GM12878 (cell line): ENCODE results near the gene GPC6. TPM values are rescaled to one million over a fixed set of nuclear protein-coding genes. Genes with fewer than 3 reads are reported as not detected.

Experiments
- ATAC-seq: fragments of 200-7000 bp; cut with Tn5 transposase; 3 replicates; pipeline ENCODE4 v1.9.1; 2020; ENCODE audit warnings: mild to moderate bottlenecking, moderate library complexity
- BruUV-seq: library from RNA; stranded (reverse); fragments of 400-500 nt; replicated peaks from 2 replicates; lab custom pipeline; 2021; lab: Mats Ljungman, UMichigan
- CTCF ChIA-PET: fragments of 300-600 bp; sonication (Branson Sonifier 250); formaldehyde crosslinking; extraction: SDS; loops from one replicate; lab custom pipeline; 2021; ENCODE audit warnings: inconsistent platforms; lab: Yijun Ruan, JAX
- POLR2A ChIA-PET: fragments of 350-600 bp; formaldehyde crosslinking; extraction: SDS; loops from one replicate; lab custom pipeline; 2021; ENCODE audit warnings: inconsistent platforms; lab: Charles Lee
- RAD21 ChIA-PET: fragments of 300-600 bp; sonication (Branson Sonifier 250); formaldehyde crosslinking; loops from one replicate; lab custom pipeline; 2023; ENCODE audit warnings: antibody characterized with exemption; ENCODE audit not compliant: unreplicated experiment; lab: Charles Lee
- SMC1A ChIA-PET: fragments of 300-600 bp; sonication (Branson Sonifier 250); formaldehyde crosslinking; loops from one replicate; lab custom pipeline; 2023; ENCODE audit not compliant: unreplicated experiment, uncharacterized antibody; lab: Charles Lee
- DNase-seq: peaks from one replicate; pipeline ENCODE4 v3.0.0-alpha.2; 2011; ENCODE audit warnings: low read depth, low spot score
- FAIRE-seq: peaks from 3 replicates; lab custom pipeline; 2011; peaks lifted over from hg19 to GRCh38; lab: Jason Lieb, UNC
- H2AFZ ChIP-seq: 2 replicates; pipeline ENCODE4 v1.6.0; 2011; ENCODE audit warnings: low read depth, low read length, control low read depth; ENCODE audit not compliant: control insufficient read depth
- H3K27ac ChIP-seq: 2 replicates; pipeline ENCODE4 v1.5.1; 2011; ENCODE audit warnings: control low read depth; ENCODE audit not compliant: control insufficient read depth, insufficient read depth
- H3K27me3 ChIP-seq, 2 experiments: replicated peaks in 1 of 2; 2 replicates each; pipeline versions ENCODE4 v1.6.0 to v1.6.1; 2011; ENCODE audit warnings: low read length in 1 of 2; ENCODE audit not compliant: control insufficient read depth in 2 of 2, insufficient read depth in 2 of 2
- H3K36me3 ChIP-seq, 2 experiments: 2 replicates each; pipeline ENCODE4 v1.5.1; 2011; ENCODE audit warnings: low read length in 1 of 2; ENCODE audit not compliant: control insufficient read depth in 2 of 2, insufficient read depth in 2 of 2
- H3K4me1 ChIP-seq: 2 replicates; pipeline ENCODE4 v1.6.1; 2011; ENCODE audit warnings: mild to moderate bottlenecking, low read length, moderate library complexity, mixed read lengths; ENCODE audit not compliant: control insufficient read depth, insufficient read depth
- H3K4me2 ChIP-seq: 2 replicates; pipeline ENCODE4 v1.6.0; 2011; ENCODE audit warnings: control low read depth; ENCODE audit not compliant: control insufficient read depth, insufficient read depth
- H3K4me3 ChIP-seq: fragments of 200-600 bp; sonication (generic); 2 replicates; pipeline ENCODE4 v1.5.1; 2016
- H3K79me2 ChIP-seq: 2 replicates; pipeline ENCODE4 v1.6.0; 2011; ENCODE audit warnings: low read length; ENCODE audit not compliant: control insufficient read depth, insufficient read depth
- H3K9ac ChIP-seq: 2 replicates; pipeline ENCODE4 v1.8.0; 2011; ENCODE audit warnings: low read length, control low read depth, mixed read lengths; ENCODE audit not compliant: control insufficient read depth, insufficient read depth
- H3K9me3 ChIP-seq: replicated peaks from 3 replicates; pipeline ENCODE4 v1.5.1; 2011; ENCODE audit warnings: mild to moderate bottlenecking, low read length; ENCODE audit not compliant: control insufficient read depth, insufficient read depth
- H4K20me1 ChIP-seq: 2 replicates; pipeline ENCODE4 v1.6.0; 2011; ENCODE audit not compliant: control insufficient read depth, insufficient read depth
- CBX3 ChIP-seq: fragments of 200-600 bp; sonication (generic); IDR thresholded peaks from 2 replicates; pipeline ENCODE4 v1.6.1; 2016; ENCODE audit warnings: low read depth, borderline replicate concordance
- EZH2 ChIP-seq: IDR thresholded peaks from 2 replicates; pipeline ENCODE4 v1.6.1; 2012; ENCODE audit warnings: low read depth, mild to moderate bottlenecking, control low read depth, inconsistent platforms, low read length, borderline replicate concordance; ENCODE audit not compliant: control insufficient read depth
- GABPA ChIP-seq: IDR thresholded peaks from 2 replicates; pipeline ENCODE4 v1.6.1; 2014; ENCODE audit warnings: antibody characterized with exemption, low read depth, mild to moderate bottlenecking, inconsistent platforms
- HCFC1 ChIP-seq: fragments of 150-350 bp; IDR thresholded peaks from 2 replicates; pipeline ENCODE4 v1.6.1; 2014; ENCODE audit warnings: low read length
- KLF5 ChIP-seq: fragments of 450-650 bp; IDR thresholded peaks from 2 replicates; pipeline ENCODE4 v1.6.1; 2014; ENCODE audit warnings: mild to moderate bottlenecking; ENCODE audit not compliant: partially characterized antibody
- NFXL1 ChIP-seq: fragments of 450-650 bp; IDR thresholded peaks from 2 replicates; pipeline ENCODE4 v1.6.1; 2017; ENCODE audit warnings: antibody characterized with exemption, mild to moderate bottlenecking, borderline replicate concordance
- PML ChIP-seq: IDR thresholded peaks from 2 replicates; pipeline ENCODE4 v1.6.1; 2012; ENCODE audit warnings: low read length, inconsistent platforms
- SP1 ChIP-seq: IDR thresholded peaks from one replicate; pipeline ENCODE4 v1.6.1; 2011; ENCODE audit warnings: low read depth, low read length
- in situ Hi-C: fragments of 300-500 bp; cut with MboI; formaldehyde crosslinking; loops from 9 replicates; pipeline ENCODE4 v1.14.3; 2018; ENCODE audit warnings: mixed read lengths
- intact Hi-C: fragments of 100-400 bp; cut with micrococcal nuclease; formaldehyde crosslinking; loops from one replicate; pipeline ENCODE4 v1.14.2; 2022; ENCODE audit not compliant: unreplicated experiment
- polyA plus RNA-seq, 11 experiments: library from polyadenylated mRNA; depleted of rRNA in 4 of 11; unstranded in 6 of 11; stranded (reverse) in 5 of 11; fragments of >200 nt; fragmentation: Nextera tagmentation in 4 of 11; fragmentation: Illumina TruSeq in 1 of 11; extraction: Ambion mirVana in 4 of 11; extraction: Trizol in 1 of 11; gene quantifications; 1 replicate in 1 of 11; 2 replicates in 10 of 11; pipeline versions ENCODE4 v1.2.1 to v1.2.3, GENCODE V29; 2011 to 2016; ENCODE audit warnings: inconsistent platforms in 2 of 11, missing spikeins in 2 of 11, low read depth in 1 of 11
- total RNA-seq, 4 experiments: library from RNA; depleted of rRNA in 3 of 4; stranded (reverse); fragments of >200 nt in 3 of 4; fragmentation: Illumina TruSeq in 1 of 4; extraction: Trizol in 1 of 4; gene quantifications; 2 replicates each; pipeline versions ENCODE4 v1.2.1 to v1.2.3, GENCODE V29; 2013 to 2021
- TF ChIP-seq, protein P1 (sequence below): fragments of 450-650 bp; IDR thresholded peaks from 2 replicates; pipeline ENCODE4 v1.6.1; 2018; ENCODE audit warnings: borderline replicate concordance, mild to moderate bottlenecking; ENCODE audit not compliant: partially characterized antibody
- TF ChIP-seq, protein P2 (sequence below): fragments of 450-650 bp; formaldehyde crosslinking; IDR thresholded peaks from 2 replicates; pipeline ENCODE4 v1.5.0; 2022; ENCODE audit warnings: mild to moderate bottlenecking, missing genetic modification characterization
- TF ChIP-seq, protein P3 (sequence below): fragments of 450-650 bp; IDR thresholded peaks from 2 replicates; pipeline ENCODE4 v1.6.1; 2017; ENCODE audit warnings: low read depth, mild to moderate bottlenecking, moderate library complexity

Gene GPC6
- total and polyA plus RNA-seq, 10 of the 15 experiments (the other 5 are each of a cell fraction or from before 2014, with no cell fraction given) = 0.03 to 0.04 (median 0.03) TPM; not detected in 7

DNA sequence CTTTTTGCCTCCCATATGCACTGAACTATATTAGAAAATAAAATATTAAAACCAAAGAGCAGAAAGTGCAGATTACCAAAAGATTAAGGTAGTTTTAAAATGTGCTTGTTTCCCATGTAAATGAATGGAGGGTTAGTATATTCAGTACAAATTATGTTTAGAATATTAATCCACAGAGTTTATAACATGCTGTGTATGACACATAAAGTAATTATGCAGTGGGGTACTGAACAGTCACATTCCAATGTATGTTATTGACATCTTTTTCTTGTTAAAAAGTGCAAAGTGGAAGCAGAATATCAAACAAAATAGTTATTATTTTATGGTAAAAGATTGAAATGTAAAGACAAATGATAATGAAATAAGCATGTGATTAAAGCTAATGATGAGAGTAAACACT is 79.3 kb downstream of the GPC6 start (continued):
- TF ChIP-seq CBX3 = no peak
- TF ChIP-seq, protein P1, sequence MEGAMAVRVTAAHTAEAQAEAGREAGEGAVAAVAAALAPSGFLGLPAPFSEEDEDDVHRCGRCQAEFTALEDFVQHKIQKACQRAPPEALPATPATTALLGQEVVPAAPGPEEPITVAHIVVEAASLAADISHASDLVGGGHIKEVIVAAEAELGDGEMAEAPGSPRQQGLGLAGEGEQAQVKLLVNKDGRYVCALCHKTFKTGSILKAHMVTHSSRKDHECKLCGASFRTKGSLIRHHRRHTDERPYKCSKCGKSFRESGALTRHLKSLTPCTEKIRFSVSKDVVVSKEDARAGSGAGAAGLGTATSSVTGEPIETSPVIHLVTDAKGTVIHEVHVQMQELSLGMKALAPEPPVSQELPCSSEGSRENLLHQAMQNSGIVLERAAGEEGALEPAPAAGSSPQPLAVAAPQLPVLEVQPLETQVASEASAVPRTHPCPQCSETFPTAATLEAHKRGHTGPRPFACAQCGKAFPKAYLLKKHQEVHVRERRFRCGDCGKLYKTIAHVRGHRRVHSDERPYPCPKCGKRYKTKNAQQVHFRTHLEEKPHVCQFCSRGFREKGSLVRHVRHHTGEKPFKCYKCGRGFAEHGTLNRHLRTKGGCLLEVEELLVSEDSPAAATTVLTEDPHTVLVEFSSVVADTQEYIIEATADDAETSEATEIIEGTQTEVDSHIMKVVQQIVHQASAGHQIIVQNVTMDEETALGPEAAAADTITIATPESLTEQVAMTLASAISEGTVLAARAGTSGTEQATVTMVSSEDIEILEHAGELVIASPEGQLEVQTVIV = no peak
- no peak for TF ChIP-seq KLF5

DNA sequence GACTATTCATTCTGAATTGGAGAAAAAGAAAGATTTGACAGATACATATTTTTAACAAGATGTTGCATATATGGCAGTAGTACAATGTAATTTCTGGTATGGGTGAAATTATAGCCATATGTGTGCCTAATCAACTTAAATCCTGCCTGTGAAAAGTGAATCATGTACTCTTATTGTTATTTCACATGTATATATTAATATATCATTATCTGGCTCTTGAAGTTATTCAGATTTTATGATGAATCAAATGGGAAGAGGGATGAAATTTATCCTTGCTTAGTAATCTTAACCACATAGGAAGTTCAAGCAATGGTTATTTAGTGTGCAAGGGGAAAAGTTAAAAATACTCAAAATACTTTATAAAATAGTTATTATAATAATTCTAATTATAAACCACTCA is 80.5 kb downstream of the GPC6 start:
- no peak for ATAC-seq
- in situ Hi-C loops (no loop called here), intact Hi-C loops (no loop called here)
- Histone ChIP-seq H2AFZ (no peak overlapping the region), H3K4me3 (no peak overlapping the region), H3K9me3 (no peaks in the 10 kb centered on the region), H3K27me3 (no peaks in the 10 kb centered on the region), H4K20me1 (no peaks in the 10 kb centered on the region), H3K4me1 (no peaks in the 10 kb centered on the region), H3K36me3 (no peaks in the 10 kb centered on the region), H3K4me2 (no peak overlapping the region), H3K27ac (no peak overlapping the region), H3K9ac (no peak overlapping the region), H3K79me2 (no peaks in the 10 kb centered on the region)
- ChIA-PET CTCF (no interaction called here), SMC1A (no interaction called here), RAD21 (no interaction called here), POLR2A (no interaction called here)
- no peak for FAIRE-seq
- TF ChIP-seq, protein P2, sequence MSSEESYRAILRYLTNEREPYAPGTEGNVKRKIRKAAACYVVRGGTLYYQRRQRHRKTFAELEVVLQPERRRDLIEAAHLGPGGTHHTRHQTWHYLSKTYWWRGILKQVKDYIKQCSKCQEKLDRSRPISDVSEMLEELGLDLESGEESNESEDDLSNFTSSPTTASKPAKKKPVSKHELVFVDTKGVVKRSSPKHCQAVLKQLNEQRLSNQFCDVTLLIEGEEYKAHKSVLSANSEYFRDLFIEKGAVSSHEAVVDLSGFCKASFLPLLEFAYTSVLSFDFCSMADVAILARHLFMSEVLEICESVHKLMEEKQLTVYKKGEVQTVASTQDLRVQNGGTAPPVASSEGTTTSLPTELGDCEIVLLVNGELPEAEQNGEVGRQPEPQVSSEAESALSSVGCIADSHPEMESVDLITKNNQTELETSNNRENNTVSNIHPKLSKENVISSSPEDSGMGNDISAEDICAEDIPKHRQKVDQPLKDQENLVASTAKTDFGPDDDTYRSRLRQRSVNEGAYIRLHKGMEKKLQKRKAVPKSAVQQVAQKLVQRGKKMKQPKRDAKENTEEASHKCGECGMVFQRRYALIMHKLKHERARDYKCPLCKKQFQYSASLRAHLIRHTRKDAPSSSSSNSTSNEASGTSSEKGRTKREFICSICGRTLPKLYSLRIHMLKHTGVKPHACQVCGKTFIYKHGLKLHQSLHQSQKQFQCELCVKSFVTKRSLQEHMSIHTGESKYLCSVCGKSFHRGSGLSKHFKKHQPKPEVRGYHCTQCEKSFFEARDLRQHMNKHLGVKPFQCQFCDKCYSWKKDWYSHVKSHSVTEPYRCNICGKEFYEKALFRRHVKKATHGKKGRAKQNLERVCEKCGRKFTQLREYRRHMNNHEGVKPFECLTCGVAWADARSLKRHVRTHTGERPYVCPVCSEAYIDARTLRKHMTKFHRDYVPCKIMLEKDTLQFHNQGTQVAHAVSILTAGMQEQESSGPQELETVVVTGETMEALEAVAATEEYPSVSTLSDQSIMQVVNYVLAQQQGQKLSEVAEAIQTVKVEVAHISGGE (CRISPR knock-in tag) = no peak
- TF ChIP-seq NFXL1 (no peak), SP1 (no peak), HCFC1 (no peak), PML (no peak), EZH2 (no peak), GABPA (no peak)
- TF ChIP-seq, protein P3, sequence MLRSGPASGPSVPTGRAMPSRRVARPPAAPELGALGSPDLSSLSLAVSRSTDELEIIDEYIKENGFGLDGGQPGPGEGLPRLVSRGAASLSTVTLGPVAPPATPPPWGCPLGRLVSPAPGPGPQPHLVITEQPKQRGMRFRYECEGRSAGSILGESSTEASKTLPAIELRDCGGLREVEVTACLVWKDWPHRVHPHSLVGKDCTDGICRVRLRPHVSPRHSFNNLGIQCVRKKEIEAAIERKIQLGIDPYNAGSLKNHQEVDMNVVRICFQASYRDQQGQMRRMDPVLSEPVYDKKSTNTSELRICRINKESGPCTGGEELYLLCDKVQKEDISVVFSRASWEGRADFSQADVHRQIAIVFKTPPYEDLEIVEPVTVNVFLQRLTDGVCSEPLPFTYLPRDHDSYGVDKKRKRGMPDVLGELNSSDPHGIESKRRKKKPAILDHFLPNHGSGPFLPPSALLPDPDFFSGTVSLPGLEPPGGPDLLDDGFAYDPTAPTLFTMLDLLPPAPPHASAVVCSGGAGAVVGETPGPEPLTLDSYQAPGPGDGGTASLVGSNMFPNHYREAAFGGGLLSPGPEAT = no peak
- BruUV-seq = no TSS peak
- no peak for DNase-seq
